CD4-positive, alpha-beta T cell treated with Interleukin-4 for 4 hours (primary cell): Measurements from ENCODE around the gene BTG3.

Experiments
- DNase-seq: peaks from one replicate; pipeline ENCODE4 v3.0.0-alpha.2; 2020

Gene BTG3

DNA sequence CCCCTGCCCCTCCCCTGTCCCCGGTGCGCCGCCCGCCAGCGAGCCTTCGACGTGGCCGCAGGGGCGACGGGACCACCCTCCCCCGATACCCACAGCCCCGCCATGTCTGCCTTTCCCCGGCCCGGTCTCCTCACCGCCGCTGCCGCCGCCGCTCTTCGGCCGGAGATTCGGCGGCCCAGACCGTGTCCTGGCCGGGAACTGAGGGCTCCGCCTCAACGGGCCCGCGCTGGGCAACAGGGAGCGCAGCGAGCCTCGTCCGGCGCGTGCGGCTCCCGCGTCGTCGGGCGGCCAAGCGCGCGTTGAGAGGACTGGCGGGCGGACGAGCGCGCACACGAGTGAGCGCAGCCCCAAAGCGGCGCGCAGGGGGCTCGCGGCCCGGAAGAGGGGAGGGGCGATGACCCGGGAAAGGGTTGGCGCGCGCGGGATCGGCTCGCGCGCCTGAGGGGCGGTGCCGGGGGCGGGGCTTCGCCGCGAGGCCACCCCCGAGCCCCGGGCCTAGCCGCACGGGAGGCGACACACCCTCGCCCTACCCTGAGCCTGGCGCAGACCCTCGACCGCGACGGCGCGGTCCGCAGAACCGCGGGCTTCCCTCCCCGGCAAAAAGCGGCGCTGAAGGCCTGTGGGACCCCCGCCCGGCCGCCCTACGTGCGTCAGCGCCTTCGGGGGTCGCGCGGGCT is at the start of gene BTG3:
TSS of gene BTG3 (minus strand) at position 337 of the 677 bp plus-strand sequence. CDS start 3,757 bp downstream, outside the sequence.
- peak; percentile 82 for DNase-seq

DNA sequence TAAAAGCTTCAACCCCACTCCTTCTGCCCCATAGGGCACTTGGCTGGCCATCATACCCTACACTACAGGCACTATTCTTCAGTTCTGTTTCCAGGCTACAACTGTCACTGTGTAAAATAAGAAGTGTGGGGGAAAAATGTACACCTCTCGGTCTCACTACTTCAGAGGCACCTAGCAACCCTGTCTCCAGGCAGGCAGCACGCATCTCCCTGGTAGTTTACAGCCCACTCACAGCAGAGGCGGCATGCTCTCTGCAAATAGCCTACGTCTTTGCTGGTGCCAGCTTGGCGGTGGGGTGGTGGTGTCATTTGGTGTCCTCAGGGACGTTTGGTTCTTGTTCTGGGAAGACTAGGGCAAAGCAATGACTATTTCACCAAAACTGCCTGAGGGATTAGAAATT is 48.2 kb upstream of the BTG3 start:
- DNase-seq, result no peak

GRCh38 chr21:17660452-17660851 is 47.8 kb upstream of the BTG3 start:
- DNase-seq, result no peak

GRCh38 chr21:17658931-17659330 is 46.2 kb upstream of the BTG3 start:
- no peak for DNase-seq

GRCh38 chr21:17651526-17651925 is 38.8 kb upstream of the BTG3 start:
- no peak for DNase-seq

- no peak for DNase-seq
Measured at GRCh38 chr21:17650292-17650691, 37.6 kb upstream of the BTG3 start.

- no peak for DNase-seq
Measured at GRCh38 chr21:17646790-17647189, 34.1 kb upstream of the BTG3 start.

- no peak for DNase-seq
Measured at GRCh38 chr21:17644186-17644585, 31.5 kb upstream of the BTG3 start.

GRCh38 chr21:17640821-17641220 is 28.1 kb upstream of the BTG3 start:
- no peak for DNase-seq

GRCh38 chr21:17636711-17637110 is 24.0 kb upstream of the BTG3 start:
- no peak for DNase-seq

- DNase-seq, result no peak
Measured at GRCh38 chr21:17631195-17631594, 18.5 kb upstream of the BTG3 start.

- no peak for DNase-seq
Measured at GRCh38 chr21:17622018-17622417, 9.3 kb upstream of the BTG3 start.

GRCh38 chr21:17616831-17617230 is 4.1 kb upstream of the BTG3 start:
- DNase-seq, result no peak

- no peak for DNase-seq
Measured at GRCh38 chr21:17613242-17613676, 558 bp upstream of the BTG3 start.

DNA sequence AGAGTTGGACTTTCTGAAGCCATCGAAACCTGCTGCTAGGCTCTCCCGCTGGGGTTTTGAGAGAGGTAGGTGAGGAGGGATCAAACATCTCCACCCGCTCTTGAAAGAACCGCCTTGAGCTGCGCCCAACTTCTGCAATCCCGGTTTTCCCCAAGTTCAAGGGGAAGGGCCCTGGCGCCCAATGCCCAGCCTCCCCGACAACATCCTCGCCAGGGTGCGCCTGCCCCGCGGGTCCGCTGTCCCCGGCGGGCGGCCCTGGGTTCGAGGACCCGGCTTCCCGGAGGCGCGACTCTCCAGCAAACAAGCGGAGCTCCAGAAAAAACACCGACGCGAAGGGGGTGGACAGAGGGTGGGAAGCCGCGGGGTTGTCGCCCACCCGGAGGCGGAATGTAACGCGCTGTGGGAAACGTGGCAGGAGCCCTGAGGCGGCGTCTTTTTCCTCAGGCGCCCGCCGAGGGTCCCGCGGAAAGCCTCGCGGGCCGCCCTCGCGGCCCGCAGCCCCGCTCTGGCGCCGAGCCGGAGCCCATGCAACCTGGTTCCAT is 607 bp downstream of the BTG3 start:
- no peak for DNase-seq

GRCh38 chr21:17611414-17612022 is 1.2 kb downstream of the BTG3 start:
- DNase-seq, result peak; percentile 81

DNA sequence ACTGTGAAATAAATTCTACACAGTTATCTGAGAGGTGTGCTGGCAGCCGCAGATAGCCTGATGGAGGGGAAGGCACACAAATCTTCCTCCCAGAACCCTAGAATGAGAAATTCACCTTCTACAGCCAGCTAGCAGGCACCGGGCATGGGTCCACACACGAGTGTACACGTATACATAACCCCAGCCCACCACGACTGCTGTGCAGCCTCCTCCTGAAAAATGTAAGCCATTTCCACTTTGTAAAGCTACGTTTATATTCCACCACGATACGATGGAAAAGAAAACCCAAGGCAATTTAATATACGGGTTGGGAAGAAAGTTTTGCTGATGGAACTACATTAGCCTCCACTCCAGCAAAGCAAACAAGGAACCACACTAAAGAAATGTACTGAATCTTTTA is 1.8 kb downstream of the BTG3 start:
- no peak for DNase-seq

DNA sequence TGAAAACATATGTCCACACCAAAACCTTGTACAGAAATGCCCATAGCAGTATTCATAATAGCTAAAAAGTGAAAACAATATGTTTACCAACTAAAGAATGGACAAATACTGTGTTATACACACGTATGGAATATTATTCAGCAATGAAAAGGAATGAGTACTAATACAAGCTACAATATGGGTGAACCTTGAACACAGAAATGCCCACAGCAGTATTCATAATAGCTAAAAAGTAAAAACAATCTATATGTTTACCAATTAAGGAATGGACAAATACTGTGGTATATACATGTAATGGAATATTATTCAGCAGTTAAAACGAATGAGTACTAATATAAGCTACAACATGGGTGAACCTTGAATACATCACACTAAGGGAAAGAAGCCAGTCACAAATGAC is 3.0 kb downstream of the BTG3 start:
- no peak for DNase-seq

- DNase-seq, result no peak
Measured at GRCh38 chr21:17607684-17608083, 5.0 kb downstream of the BTG3 start.

GRCh38 chr21:17602874-17603273 is 9.8 kb downstream of the BTG3 start:
- peak; percentile 19 for DNase-seq

- DNase-seq, result no peak
Measured at GRCh38 chr21:17598437-17598836, 14.3 kb downstream of the BTG3 start.

DNA sequence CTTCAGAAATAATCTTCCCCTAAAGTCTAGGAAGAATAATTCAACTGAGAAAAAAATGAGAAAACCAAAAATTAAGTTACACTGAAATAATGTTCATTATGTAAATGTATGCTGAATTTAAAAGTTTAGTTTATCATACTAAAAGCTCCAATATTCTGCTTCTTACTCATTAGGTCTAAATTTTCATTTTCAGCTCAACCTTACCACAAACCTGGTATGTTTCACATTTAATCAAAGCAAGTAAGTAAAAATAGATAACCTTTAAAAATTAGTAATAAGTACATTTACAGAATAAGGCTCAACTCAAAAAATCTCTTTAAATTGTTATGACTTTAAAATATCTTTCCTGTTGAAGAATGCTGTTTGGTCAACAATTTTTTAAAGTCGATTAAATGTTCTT is 15.0 kb downstream of the BTG3 start:
- no peak for DNase-seq

- DNase-seq, result no peak
Measured at GRCh38 chr21:17590430-17590829, 22.3 kb downstream of the BTG3 start.

GRCh38 chr21:17585875-17586450 is 26.7 kb downstream of the BTG3 start:
- DNase-seq, result peak; percentile 60
